ENCODE measurements around the gene EXOC8. TPM values are rescaled to one million over a fixed set of nuclear protein-coding genes. Genes with fewer than 3 reads are reported as not detected.

The EXOC8 gene
- total RNA-seq, 1 experiment from 2014 or later = 12.7 TPM

DNA sequence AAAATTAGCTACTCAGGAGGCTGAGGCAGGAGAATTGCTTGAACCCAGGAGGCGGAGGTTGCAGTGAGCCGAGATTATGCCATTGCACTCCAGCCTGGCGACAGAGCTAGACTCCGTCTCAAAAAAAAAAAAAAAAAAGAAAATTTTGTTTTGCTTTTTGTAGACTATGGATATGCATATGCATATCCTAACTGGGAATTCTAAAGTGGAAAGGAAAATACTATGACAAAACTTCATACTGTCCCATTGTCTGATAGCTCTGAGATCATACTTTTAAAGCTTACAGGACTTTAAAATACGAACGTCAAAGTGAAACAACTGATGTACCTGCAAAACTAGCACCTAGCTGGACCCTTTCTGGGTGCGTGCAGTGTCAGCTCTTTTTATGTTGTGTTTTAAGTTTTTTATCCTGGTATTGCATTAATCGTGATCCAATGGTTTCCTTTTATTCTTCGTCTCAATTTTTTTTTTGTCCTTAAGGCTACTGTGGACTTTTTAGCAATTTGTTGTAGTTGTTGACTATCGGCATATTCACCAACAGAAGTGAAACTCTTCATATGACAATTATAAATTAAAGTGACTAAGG, 19.6 kb upstream of the EXOC8 start:
- TF ChIP-seq RAD21 (IDR thresholded peaks at IDR 0.05; ENCODE audit: low read depth) (no peak), CBX3 (IDR thresholded peaks at IDR 0.05; ENCODE audit: low read depth) (no peak), CTCF (IDR thresholded peaks at IDR 0.05 in 2 of 3, conservative IDR thresholded peaks at IDR 0.05 in 1 of 3; ENCODE audit: borderline replicate concordance in 1 of 3, insufficient read depth in 1 of 3, low read depth in 2 of 3, low read length in 2 of 3) (no peak), ZNF274 (IDR thresholded peaks at IDR 0.05; ENCODE audit: low read depth, low read length) (no peak), FOSL1 (IDR thresholded peaks at IDR 0.05; ENCODE audit: low read depth) (no peak), TCF7L2 (IDR thresholded peaks at IDR 0.05; ENCODE audit: borderline replicate concordance, extremely low read depth, insufficient read depth, insufficient read length) (no peak), SRF (IDR thresholded peaks at IDR 0.05; ENCODE audit: low read depth) (no peak), POLR2A (IDR thresholded peaks at IDR 0.05; ENCODE audit: borderline replicate concordance, extremely low read depth, insufficient read depth, insufficient read length) (no peak), JUND (IDR thresholded peaks at IDR 0.05) (no peak), POLR2AphosphoS5 (IDR thresholded peaks at IDR 0.05; ENCODE audit: low read depth, low read length) (no peak; the same call in 1 of the 2 replicates), SIN3A (IDR thresholded peaks at IDR 0.05; ENCODE audit: low read depth) (no peak), MAX (IDR thresholded peaks at IDR 0.05) (no peak), ELF1 (IDR thresholded peaks at IDR 0.05; ENCODE audit: borderline replicate concordance, low read depth) (no peak), EGR1 (IDR thresholded peaks at IDR 0.05; ENCODE audit: low read depth) (no peak)
- TF ChIP-seq, protein P1, sequence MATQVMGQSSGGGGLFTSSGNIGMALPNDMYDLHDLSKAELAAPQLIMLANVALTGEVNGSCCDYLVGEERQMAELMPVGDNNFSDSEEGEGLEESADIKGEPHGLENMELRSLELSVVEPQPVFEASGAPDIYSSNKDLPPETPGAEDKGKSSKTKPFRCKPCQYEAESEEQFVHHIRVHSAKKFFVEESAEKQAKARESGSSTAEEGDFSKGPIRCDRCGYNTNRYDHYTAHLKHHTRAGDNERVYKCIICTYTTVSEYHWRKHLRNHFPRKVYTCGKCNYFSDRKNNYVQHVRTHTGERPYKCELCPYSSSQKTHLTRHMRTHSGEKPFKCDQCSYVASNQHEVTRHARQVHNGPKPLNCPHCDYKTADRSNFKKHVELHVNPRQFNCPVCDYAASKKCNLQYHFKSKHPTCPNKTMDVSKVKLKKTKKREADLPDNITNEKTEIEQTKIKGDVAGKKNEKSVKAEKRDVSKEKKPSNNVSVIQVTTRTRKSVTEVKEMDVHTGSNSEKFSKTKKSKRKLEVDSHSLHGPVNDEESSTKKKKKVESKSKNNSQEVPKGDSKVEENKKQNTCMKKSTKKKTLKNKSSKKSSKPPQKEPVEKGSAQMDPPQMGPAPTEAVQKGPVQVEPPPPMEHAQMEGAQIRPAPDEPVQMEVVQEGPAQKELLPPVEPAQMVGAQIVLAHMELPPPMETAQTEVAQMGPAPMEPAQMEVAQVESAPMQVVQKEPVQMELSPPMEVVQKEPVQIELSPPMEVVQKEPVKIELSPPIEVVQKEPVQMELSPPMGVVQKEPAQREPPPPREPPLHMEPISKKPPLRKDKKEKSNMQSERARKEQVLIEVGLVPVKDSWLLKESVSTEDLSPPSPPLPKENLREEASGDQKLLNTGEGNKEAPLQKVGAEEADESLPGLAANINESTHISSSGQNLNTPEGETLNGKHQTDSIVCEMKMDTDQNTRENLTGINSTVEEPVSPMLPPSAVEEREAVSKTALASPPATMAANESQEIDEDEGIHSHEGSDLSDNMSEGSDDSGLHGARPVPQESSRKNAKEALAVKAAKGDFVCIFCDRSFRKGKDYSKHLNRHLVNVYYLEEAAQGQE (IDR thresholded peaks at IDR 0.05; ENCODE audit: low read depth) = no peak
- Histone ChIP-seq H3K4me2 (ENCODE audit: low read length) (no peak overlapping the region), H3K4me1 (ENCODE audit: control insufficient read depth in 1 of 2, insufficient read depth in 2 of 2, low read length in 2 of 2) (peaks cover 0 to 3% of the 10 kb centered on the region in 2 experiments; a peak in 1 of 4 replicates), H3K79me2 (ENCODE audit: insufficient read depth, low read length) (peaks cover 6% of the 10 kb centered on the region; the same call in 1 of the 2 replicates), H3K4me3 (replicated peaks in 1 of 2; ENCODE audit: low read depth in 1 of 2, low read length in 2 of 2) (no peak overlapping the region), H4K20me1 (ENCODE audit: insufficient read depth) (0 out of 2 replicates have a peak, but pooled peaks cover 4% of the 10 kb centered on the region), H2AFZ (ENCODE audit: low read depth, low read length, poor library complexity, severe bottlenecking) (no peak overlapping the region), H3K9me3 (ENCODE audit: control insufficient read depth in 1 of 2, insufficient read depth in 1 of 2, low read depth in 1 of 2, low read length in 2 of 2) (no peaks in the 10 kb centered on the region), H3K9me2 (ENCODE audit: insufficient read depth) (no peaks in the 10 kb centered on the region), H3K27ac (ENCODE audit: low read depth, low read length) (no peak overlapping the region), H3K27me3 (ENCODE audit: insufficient read depth, low read length) (no peaks in the 10 kb centered on the region), H3K9ac (ENCODE audit: low read length) (no peak overlapping the region), H3K36me3 (ENCODE audit: control insufficient read depth in 1 of 2, insufficient read depth in 2 of 2, low read length in 2 of 2) (peaks cover 4 to 6% of the 10 kb centered on the region in 2 experiments; a peak in 1 of 4 replicates)
- ChIA-PET RAD21 (ENCODE audit: low non-redundant PET in 1 of 2, low total read pairs in 2 of 2, uncharacterized antibody in 2 of 2, unreplicated experiment in 2 of 2) (no interaction called here), CTCF (interaction anchor here (0.6 to 1.5 kb wide), 4 partner anchors 16 to 245 kb away, joined by 3 to 9 read pairs (median 5); no protein-coding TSS in a partner anchor), POLR2A (no interaction called here)
- DNase-seq (ENCODE audit: low read depth, low spot score) = no peak
- no peak for ATAC-seq
- no TSS peak for BruUV-seq (replicated peaks)
- intact Hi-C loops (cut with micrococcal nuclease) = no loop called here

Measured in HCT116 (cell line).